ENCODE measurements around the gene B4GALNT1. TPM values are rescaled to one million over a fixed set of nuclear protein-coding genes. Genes with fewer than 3 reads are reported as not detected.

Gene B4GALNT1
- total and polyA plus RNA-seq, 2 of the 13 experiments (the other 11 are each of a cell fraction or from before 2014, with no cell fraction given), result 4.5 to 5.4 TPM

- TF ChIP-seq SIN3A (IDR thresholded peaks at IDR 0.05; ENCODE audit: borderline replicate concordance, low read depth, low read length), result no peak
- TF ChIP-seq ZNF607 (CRISPR knock-in tag; IDR thresholded peaks at IDR 0.05; ENCODE audit: borderline replicate concordance), result no peak
- TF ChIP-seq DRAP1 (CRISPR knock-in tag; IDR thresholded peaks at IDR 0.05), result peak; percentile 72
- TF ChIP-seq TOE1 (CRISPR knock-in tag; IDR thresholded peaks at IDR 0.05), result no peak
- no peak for TF ChIP-seq NFRKB (IDR thresholded peaks at IDR 0.05)
- TF ChIP-seq, protein P1, sequence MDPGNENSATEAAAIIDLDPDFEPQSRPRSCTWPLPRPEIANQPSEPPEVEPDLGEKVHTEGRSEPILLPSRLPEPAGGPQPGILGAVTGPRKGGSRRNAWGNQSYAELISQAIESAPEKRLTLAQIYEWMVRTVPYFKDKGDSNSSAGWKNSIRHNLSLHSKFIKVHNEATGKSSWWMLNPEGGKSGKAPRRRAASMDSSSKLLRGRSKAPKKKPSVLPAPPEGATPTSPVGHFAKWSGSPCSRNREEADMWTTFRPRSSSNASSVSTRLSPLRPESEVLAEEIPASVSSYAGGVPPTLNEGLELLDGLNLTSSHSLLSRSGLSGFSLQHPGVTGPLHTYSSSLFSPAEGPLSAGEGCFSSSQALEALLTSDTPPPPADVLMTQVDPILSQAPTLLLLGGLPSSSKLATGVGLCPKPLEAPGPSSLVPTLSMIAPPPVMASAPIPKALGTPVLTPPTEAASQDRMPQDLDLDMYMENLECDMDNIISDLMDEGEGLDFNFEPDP (CRISPR knock-in tag; conservative IDR thresholded peaks at IDR 0.05), result no peak
- no peak for TF ChIP-seq MAX (IDR thresholded peaks at IDR 0.05)
- 0 out of 2 replicates have a peak, but pooled peaks have one; percentile 16 for TF ChIP-seq ZNF598 (CRISPR knock-in tag; IDR thresholded peaks at IDR 0.05; ENCODE audit: borderline replicate concordance)
- no peak for TF ChIP-seq TCF7 (IDR thresholded peaks at IDR 0.05; ENCODE audit: low read depth)
- TF ChIP-seq ZNF432 (CRISPR knock-in tag; IDR thresholded peaks at IDR 0.05; ENCODE audit: borderline replicate concordance), result no peak
- TF ChIP-seq ZBTB8A (CRISPR knock-in tag; IDR thresholded peaks at IDR 0.05; ENCODE audit: borderline replicate concordance, low read depth), result no peak
- no peak for TF ChIP-seq ZSCAN30 (CRISPR knock-in tag; IDR thresholded peaks at IDR 0.05)
- no peak for TF ChIP-seq FOXP1 (IDR thresholded peaks at IDR 0.05)
- no peak; the same call in 1 of the 2 replicates for TF ChIP-seq FOXP1 (CRISPR knock-in tag; IDR thresholded peaks at IDR 0.05)
- TF ChIP-seq ZFP90 (CRISPR knock-in tag; IDR thresholded peaks at IDR 0.05; ENCODE audit: borderline replicate concordance), result peak; percentile 81; the same call in 1 of the 2 replicates
- TF ChIP-seq, protein P2, sequence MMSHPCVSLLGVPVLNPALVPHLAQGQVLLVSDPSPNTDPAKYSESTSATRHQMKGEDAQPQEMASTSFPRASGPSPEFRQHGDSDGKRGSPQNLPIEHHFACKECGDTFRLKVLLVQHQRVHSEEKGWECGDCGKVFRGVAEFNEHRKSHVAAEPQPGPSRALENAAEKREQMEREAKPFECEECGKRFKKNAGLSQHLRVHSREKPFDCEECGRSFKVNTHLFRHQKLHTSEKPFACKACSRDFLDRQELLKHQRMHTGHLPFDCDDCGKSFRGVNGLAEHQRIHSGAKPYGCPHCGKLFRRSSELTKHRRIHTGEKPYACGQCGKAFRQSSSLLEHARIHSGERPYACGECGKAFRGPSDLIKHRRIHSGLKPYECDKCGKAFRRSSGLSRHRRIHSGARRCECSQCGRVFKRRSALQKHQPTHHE (CRISPR knock-in tag; IDR thresholded peaks at IDR 0.05; ENCODE audit: borderline replicate concordance), result no peak
- TF ChIP-seq ZNF329 (CRISPR knock-in tag; IDR thresholded peaks at IDR 0.05; ENCODE audit: low read depth), result no peak
- TF ChIP-seq, protein P3, sequence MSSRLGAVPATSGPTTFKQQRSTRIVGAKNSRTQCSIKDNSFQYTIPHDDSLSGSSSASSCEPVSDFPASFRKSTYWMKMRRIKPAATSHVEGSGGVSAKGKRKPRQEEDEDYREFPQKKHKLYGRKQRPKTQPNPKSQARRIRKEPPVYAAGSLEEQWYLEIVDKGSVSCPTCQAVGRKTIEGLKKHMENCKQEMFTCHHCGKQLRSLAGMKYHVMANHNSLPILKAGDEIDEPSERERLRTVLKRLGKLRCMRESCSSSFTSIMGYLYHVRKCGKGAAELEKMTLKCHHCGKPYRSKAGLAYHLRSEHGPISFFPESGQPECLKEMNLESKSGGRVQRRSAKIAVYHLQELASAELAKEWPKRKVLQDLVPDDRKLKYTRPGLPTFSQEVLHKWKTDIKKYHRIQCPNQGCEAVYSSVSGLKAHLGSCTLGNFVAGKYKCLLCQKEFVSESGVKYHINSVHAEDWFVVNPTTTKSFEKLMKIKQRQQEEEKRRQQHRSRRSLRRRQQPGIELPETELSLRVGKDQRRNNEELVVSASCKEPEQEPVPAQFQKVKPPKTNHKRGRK (CRISPR knock-in tag; IDR thresholded peaks at IDR 0.05), result no peak
- TF ChIP-seq ZNF569 (CRISPR knock-in tag; IDR thresholded peaks at IDR 0.05; ENCODE audit: borderline replicate concordance), result no peak
- TF ChIP-seq, protein P4, sequence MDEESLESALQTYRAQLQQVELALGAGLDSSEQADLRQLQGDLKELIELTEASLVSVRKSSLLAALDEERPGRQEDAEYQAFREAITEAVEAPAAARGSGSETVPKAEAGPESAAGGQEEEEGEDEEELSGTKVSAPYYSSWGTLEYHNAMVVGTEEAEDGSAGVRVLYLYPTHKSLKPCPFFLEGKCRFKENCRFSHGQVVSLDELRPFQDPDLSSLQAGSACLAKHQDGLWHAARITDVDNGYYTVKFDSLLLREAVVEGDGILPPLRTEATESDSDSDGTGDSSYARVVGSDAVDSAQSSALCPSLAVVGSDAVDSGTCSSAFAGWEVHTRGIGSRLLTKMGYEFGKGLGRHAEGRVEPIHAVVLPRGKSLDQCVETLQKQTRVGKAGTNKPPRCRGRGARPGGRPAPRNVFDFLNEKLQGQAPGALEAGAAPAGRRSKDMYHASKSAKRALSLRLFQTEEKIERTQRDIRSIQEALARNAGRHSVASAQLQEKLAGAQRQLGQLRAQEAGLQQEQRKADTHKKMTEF (CRISPR knock-in tag; IDR thresholded peaks at IDR 0.05), result peak; percentile 47; the same call in 1 of the 2 replicates
- TF ChIP-seq CHD4 (IDR thresholded peaks at IDR 0.05; ENCODE audit: borderline replicate concordance, low read length), result 0 out of 2 replicates have a peak, but pooled peaks have one; percentile 32
- no peak for TF ChIP-seq ZNF282 (IDR thresholded peaks at IDR 0.05; ENCODE audit: partially characterized antibody)
- TF ChIP-seq HDAC2 (CRISPR knock-in tag; IDR thresholded peaks at IDR 0.05), result peak; percentile 28; the same call in 1 of the 2 replicates
- TF ChIP-seq TGIF2 (CRISPR knock-in tag; IDR thresholded peaks at IDR 0.05), result no peak
- no peak for TF ChIP-seq ARNT (IDR thresholded peaks at IDR 0.05)
These were observed 53.1 kb downstream of the B4GALNT1 start (continued) for GRCh38 chr12:57579677-57580465.
